ENCODE data around the gene ZSCAN16.

- peak; percentile 94 for TF ChIP-seq SMARCA5 (IDR thresholded peaks at IDR 0.05)
- no peak for TF ChIP-seq SP1 (IDR thresholded peaks at IDR 0.05; ENCODE audit: low read depth, low read length)
Measured at GRCh38 chr6:28104392-28105244, 19.8 kb upstream of the ZSCAN16 start.

All from GM12878 (cell line).